Measurements from ENCODE around the gene BUD23.
A peak's percentile ranks its signal among the peaks of the same experiment; 100 is the strongest.
"Not testable (repeated sequence)": the region's sequence is repeated elsewhere in the genome, so short reads cannot be mapped to it uniquely, and the experiment has no call there.

The BUD23 gene

DNA sequence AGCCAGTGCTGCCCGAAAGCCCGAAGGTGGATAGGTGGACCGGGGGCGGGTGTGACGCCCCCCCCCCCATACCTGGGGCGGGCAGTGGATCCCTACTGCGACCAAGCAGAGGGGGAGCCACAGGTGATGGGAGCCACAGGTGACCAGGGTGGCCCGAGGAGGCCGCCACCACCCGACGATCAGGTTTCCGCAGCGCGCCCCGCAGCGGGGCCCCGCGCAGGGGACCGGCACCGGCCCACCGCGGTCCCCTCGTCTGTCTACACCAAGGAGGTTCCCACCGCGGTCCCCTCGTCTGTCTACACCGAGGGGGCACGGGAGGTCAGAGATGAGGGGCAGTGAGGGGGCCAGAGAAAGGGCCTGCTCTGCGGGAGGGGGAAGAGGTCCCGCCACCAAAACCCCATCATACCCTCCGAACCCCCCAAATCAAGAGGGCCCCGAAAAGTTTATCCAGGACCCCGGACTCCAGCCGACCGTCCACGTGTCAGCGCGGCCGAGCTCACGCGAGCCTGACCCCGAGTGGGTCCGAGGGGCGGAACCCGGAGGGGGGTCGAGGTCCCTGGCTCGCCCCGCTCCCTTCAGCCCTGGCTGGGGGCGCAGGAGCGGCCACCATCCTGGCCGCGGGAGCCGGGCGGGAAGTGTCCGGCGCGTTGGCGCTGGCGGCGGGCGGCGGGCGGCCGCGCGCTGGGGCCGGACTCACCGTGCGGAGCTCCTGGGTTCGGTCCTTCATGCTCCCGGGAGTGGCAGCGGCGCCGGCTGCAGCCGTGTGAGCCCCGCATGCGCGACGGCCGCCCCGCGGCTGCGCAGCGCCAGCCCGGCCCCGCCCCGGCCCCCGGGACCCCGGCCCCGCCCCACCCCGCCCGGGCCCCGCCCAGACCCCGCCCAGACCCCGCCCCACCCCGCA is 35.8 kb downstream of the BUD23 start, which contains the start of gene STX1A:
TSS of gene STX1A (minus strand) at position 765 of the 901 bp plus-strand sequence. CDS start at position 727, 38 bp downstream.
- DNase-seq (ENCODE audit: low spot score) = no peak

DNA sequence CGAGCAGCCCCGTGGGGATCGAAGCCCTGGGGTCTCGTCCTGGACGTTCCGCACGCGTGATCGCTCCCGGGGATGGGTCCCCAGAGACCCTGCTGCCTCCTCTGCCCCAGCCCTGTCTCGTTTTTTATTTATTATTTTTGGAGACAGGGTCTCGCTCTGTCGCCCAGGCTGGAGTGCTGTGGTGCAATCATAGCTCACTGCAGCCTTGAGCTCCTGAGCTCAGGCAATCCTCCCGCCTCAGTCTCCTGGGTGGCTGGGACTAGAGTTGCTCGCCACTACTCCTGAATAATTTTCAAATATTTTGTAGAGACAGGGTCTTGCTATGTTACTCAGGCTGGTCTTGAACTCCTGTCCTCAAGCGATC is 36.4 kb downstream of the BUD23 start:
- DNase-seq (ENCODE audit: low spot score) = no peak

DNA sequence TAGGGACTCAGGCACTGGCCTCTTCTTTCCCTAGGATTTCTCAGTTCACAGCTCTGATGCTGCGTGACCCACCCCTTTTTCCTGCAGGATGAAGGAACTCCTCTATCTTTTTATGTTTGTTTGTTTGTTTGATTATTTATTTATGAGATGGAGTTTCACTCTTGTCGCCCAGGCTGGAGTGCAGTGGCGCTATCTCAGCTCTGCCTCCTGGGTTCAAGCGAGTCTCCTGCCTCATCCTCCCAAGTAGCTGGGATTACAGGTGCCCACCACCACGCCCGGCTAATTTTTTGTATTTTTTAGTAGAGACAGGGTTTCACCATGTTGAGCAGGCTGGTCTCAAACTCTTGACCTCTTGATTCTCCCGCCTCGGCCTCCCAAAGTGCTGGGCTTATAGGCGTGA is 37.0 kb downstream of the BUD23 start:
- DNase-seq (ENCODE audit: low spot score) = not testable (repeated sequence)

DNA sequence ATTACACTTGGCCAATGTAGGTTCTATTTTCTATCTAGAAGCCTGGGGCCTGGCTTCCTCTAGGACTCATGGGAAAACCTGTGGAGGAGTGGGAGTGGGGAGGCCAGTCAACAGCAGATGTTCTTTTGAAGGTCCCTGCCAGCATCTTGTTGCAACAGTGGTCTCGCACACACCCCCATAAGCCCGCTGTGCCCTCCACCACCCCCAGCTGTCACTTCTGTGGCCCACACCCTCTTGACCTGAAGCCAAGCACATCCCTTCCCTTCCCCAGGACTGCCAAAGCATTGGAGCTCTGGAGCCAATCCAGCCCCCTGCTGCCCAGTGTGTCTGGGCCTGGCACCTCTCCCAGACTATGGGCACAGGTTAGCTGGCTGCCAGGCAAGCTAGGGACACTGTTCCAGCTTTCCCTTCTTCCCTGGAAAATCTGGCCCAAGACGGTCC is 38.0 kb downstream of the BUD23 start:
- DNase-seq (ENCODE audit: low spot score) = no peak

DNA sequence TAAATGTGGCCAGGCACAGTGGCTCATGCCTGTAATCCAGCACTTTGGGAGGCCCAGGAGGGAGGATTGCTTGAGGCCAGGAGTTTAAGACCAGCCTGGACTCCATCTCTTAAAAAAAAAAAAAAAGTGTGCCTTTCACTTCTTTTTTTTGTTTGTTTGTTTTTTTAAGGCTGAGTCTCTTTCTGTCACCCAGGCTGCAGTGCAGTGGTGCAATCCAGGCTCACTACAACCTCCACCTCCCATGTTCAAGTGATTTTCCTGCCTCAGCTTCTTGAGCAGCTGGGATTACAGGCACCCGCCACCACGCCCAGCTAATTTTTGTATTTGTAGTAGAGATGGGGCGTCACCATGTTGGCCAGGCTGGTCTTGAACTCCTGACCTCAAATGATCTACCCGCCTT is 38.8 kb downstream of the BUD23 start:
- DNase-seq (ENCODE audit: low spot score) = not testable (repeated sequence)

DNA sequence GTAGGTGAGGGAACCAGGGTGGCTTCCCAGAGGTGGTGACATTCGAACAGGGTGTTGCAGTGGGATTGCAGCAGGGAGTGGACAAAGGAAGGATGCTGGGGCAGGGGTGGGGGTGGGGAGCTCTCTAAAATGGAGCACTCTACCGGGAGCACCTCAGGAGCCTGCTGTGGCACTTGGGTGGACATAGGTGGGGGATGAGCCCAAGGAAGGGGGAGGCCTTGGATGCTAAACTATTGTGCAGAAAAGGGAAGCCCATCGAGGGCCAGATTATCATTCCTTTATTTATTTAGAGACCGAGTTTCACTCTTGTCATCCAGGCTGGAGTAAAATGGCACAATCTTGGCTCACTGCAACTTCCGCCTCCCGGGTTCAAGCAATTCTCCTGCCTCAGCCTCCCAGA is 39.4 kb downstream of the BUD23 start:
- DNase-seq (ENCODE audit: low spot score) = no peak

- no peak for DNase-seq (ENCODE audit: low spot score)
These were observed 40.4 kb downstream of the BUD23 start for GRCh38 chr7:73723813-73724212.

DNA sequence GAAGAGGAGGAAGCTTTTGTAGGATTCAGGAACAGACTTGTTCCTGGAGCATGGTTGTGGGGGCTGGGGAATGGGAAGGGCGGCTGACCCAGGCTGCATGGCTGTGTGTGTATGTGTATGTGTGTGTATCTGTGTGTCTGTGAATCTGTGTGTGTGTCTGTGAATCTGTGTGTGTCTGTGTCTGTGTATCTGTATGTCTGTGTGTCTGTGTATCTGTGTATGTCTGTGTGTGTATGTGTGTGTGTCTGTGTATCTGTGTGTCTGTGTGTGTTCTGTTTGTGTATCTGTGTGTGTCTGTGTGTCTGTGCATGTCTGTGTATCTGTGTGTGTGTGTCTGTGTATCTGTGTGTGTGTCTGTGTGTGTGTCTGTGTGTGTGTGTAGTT is 42.7 kb downstream of the BUD23 start:
- DNase-seq (ENCODE audit: low spot score) = no peak

GRCh38 chr7:73727952-73728351 is 44.6 kb downstream of the BUD23 start:
- DNase-seq (ENCODE audit: low spot score) = no peak

GRCh38 chr7:73728551-73728950 is 45.2 kb downstream of the BUD23 start:
- no peak for DNase-seq (ENCODE audit: low spot score)

DNA sequence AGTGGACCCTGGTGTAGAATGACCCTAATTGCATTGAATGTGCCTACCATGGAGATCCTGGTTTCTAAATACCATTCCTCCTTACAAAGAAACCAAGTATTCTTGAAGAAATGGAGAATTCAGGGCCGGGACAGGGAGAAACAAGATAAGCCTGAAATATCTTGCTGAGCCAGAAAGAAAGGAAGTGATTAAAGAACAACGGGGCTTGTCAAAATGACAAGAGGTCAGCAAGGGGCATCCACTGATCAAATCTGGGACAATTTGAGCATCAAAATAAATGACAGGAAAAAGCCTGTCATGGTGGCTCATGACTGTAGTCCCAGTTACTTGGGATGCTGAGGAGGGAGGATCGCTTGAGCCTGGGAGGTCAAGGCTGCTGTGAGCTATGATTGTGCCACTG is 47.1 kb downstream of the BUD23 start:
- DNase-seq (ENCODE audit: low spot score) = no peak

DNA sequence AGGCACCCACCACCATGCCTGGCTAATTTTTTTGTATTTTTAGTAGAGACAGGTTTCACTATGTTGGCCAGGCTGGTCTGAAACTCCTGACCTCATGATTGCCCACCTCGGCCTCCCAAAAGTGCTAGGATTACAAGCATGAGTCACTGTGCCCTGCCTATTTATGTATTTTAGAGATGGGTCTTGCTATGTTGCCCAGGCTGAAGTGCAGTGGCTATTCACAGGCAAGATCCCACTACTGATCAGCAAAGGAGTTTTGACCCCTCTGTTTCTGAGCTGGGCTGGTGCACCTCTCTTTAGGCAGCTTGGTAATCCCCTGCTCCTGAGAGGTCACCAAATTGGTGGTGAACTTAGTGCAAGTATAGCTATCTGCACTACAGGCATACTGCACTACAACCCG is 49.0 kb downstream of the BUD23 start:
- no peak for DNase-seq (ENCODE audit: low spot score)

DNA sequence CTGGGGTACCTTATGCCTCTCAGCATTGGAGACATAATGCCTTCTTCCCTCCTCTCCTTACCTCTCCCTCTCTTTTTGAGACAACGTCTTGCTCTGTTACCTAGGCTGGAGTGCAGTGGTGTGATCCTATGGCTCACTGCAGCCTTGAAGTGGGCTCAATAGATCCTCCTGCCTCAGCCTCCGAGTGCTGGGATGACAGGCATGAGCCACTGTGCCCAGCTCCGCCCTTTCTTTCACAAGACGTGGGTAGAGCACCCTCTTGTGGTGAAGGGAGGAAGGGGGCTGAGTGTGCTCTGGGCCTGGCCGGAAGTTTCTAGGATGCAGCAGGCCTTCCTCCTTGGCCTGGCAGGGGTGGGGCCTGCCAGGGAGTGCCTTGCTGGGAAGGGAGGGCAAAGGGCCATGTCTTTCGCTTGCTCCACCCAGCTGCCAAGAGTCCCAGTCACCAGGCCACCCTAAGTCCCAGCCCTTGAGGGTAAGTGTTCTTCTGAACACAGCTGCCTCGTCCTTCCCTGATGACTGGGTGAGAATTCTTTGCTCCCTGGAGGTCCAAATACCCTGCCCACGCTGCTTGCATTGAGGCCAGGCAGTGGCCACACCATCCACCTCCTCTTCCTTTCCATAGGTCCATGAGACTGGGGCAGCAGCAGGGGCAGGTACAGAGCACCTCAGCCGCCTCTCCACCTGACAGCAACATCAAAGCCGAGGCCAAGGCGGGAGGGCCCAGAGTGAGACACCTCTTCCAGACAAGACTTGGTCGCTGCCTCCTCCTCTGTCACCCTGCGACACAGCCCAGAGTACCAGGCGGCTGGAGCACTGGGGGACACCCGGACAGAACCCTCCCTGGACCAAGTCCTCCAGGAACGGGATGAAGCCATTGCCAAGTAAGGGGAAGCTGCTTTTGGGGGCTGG is 51.5 kb downstream of the BUD23 start:
- no peak for DNase-seq (ENCODE audit: low spot score)

DNA sequence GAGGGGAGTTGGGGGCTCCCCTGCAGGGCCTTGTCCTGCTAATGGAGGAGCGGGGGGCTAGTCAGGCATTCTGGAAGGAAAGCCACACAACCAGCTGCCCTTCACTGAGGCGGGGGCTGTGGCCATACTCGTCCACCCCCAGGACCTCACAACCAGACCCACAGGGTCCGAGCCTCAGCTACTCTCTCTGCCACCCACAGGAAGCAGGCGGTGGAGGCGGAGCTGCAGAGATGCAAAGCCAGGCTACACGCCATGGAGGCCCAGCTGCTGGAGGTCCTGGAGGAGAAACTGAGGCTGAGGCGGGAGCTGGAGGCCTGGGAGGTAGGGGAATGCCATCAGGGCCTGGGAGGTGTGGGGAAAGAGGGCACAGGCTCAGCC is 52.1 kb downstream of the BUD23 start:
- no peak for DNase-seq (ENCODE audit: low spot score)

DNA sequence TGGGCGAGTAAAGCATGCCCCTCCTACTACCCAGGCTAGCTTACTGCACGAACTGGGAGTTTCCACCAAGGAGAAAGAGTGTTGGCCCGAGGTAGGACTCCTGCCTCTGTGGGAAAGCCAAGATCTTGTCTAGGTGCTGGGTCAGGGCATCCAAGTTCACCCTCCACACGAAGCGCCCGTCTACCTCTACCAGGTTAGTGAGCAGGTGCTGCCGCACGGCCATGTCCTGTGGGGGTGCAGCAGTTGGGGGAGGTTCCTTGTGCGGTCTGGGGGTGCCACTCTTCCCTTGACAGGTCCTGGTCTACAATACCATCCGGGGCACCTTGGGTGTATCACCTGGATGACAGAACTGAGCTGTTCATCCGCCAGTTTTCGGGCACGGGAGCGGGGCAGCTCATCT is 53.5 kb downstream of the BUD23 start:
- no peak for DNase-seq (ENCODE audit: low spot score)

DNA sequence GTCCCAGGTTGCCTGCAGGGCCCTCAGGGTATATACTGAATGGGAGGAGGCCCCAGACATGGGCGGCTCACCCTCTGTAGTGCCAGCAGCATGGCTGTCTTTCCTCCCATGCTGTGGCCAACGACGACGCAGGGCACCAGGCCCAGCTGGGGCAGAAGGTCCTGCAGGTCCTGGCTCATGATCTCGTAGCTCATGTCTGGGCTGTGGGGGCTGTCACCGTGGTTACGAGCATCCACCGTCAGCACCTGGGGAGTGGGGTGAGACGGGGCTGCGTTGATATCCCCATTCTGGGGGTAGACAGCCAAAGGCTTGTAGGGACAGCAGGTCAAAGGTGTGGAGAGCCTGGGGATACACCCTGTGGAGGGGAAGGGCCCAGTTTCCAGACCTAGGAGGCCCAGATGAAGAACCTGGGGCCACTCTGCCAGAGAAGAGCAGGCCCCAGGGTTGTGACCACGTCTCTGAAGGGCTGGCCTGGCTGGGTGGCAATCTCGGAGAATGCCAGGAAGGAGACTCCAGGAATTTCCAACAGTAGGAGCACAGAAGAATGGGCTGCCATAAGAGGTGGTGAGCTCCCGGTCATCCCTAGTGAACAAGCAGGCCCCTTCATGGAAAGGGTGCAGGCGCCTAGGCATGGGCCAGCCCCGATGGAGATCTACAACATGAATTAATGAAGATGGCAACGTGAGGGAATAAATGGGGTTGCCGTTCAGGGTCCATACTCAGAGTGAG is 54.3 kb downstream of the BUD23 start:
- no peak for DNase-seq (ENCODE audit: low spot score)

DNA sequence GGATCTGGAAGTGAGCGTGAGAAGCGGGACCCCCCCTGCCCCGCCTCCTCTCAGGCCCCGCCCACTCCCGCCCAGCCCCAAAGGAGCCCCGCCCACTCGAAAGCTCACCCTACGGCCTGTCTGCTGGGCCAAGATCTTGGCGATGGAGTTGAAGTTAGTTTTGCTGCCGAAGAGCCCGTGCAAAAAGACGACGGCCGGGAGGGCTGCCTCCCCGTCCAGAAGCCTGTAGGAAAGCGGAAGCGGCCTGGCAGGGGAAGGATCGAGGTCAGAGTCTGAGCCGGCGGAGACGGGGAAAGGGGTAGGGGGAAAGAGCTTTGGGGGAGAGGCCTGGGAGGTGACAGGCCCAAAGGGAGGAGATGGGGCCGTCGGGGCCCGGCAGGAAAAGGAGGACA is 54.8 kb downstream of the BUD23 start:
- DNase-seq (ENCODE audit: low spot score) = peak; percentile 74

- peak; percentile 99 for DNase-seq (ENCODE audit: low spot score)
These were observed 55.4 kb downstream of the BUD23 start, which contains the start of gene ABHD11 for GRCh38 chr7:73738612-73739386. TSS of gene ABHD11 (minus strand) at chr7:73738802. CDS start at chr7:73738770, 32 bp downstream.

DNA sequence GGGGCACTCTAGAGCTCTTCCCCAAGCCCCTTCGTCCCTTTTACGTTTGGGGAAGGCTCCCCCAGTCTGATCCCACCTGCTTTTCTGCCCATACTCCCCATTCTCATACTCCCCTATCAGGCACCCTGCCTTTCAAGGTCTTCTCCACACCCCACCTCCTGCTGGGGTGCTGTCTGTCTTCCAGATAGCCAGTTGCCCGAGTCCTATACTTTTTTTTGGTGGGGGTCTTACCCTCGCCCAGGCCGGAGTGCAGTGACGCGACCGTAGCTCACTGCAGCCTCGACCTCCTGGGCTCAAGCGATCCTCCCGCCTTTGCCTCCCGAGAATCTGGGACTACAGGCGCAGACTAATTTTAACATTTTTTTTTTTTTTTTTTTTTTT is 56.0 kb downstream of the BUD23 start:
- no peak for DNase-seq (ENCODE audit: low spot score)

DNA sequence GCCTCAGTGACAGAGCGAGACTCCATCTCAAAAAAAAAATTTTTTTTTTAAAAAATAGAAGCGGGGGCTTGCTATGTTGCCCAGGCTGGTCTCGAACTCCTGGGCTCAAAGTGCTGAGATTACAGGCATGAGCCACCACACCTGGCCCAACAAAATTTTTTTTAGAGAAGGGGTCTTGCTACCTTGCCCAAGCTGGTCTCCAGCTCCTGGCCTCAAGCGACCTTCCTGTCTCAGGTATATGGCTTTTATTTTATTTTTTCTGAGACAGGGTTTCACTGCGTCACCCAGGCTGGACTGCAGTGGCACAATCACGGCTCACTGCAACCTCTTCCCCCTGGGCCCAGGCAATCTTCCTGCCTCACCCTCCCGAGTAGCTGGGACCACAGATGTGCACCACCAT is 56.8 kb downstream of the BUD23 start:
- no peak for DNase-seq (ENCODE audit: low spot score)

- DNase-seq (ENCODE audit: low spot score) = no peak
These were observed 57.4 kb downstream of the BUD23 start for GRCh38 chr7:73740771-73741170.

Measured in left forelimb (tissue), 1 donor.